ENCODE data around the gene MYO5A.

- TF ChIP-seq POLR2A (IDR thresholded peaks at IDR 0.05), result no peak
- no peak for TF ChIP-seq CTCF (IDR thresholded peaks at IDR 0.05)
Observed at GRCh38 chr15:52352086-52352485, 176.6 kb downstream of the MYO5A start.
